Spleen (tissue), 7 donors: Measurements from ENCODE around the gene LCN9.

Experiments
- POLR2A ChIP-seq, 3 donors: fragments of 450-650 bp; IDR thresholded peaks; one replicate each; pipeline ENCODE4 v1.5.1; 2017; ENCODE audit warnings: antibody characterized with exemption in 3 of 3, mild to moderate bottlenecking in 1 of 3
- POLR2AphosphoS5 ChIP-seq, 3 donors: sonication (generic); formaldehyde crosslinking; IDR thresholded peaks; one replicate each; pipeline ENCODE4 v1.5.1; 2017; ENCODE audit warnings: antibody characterized with exemption in 3 of 3
- TF ChIP-seq, protein P1 (sequence below), 11 experiments: fragments of 200-600 bp in 7 of 11; fragments of 450-650 bp in 4 of 11; sonication (generic) in 4 of 11; IDR thresholded peaks in 8 of 11; conservative IDR thresholded peaks in 3 of 11; 1 replicate in 7 of 11; 2 replicates in 4 of 11; pipeline versions ENCODE4 v1.4.0 to v1.8.0; 2016 to 2021; ENCODE audit warnings: antibody characterized with exemption in 11 of 11, inconsistent platforms in 4 of 11, mild to moderate bottlenecking in 1 of 11
- donor health status: DM: no; HTN: no; CAD: no; lungs with moderate emphysema.
- donor health status: DM: no; HTN: no; CAD: no.
- donor health status: DM: no; HTN: no; CAD: no.

DNA sequence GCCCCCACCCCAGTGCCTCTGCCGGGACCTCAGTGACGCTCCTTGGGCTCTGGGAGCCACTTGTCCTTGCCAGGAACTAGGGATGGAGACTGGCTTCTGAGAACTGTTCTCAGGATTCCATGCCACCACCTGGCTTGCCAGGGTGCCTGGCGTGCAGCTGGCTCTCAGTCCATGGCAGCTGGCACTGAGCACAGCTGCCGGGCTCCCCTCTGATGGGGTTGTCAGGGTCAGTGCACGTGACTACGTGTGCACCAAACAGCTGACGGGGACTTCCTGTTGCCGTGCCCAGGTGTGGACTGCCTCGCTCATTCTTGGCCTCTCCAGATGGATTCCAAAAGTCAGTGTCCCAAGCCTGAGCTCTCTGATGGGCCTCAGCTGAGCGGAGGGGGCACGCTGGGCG is 48.3 kb downstream of the LCN9 start:
- no peak for TF ChIP-seq POLR2A (IDR thresholded peaks at IDR 0.05)
- TF ChIP-seq, protein P1, sequence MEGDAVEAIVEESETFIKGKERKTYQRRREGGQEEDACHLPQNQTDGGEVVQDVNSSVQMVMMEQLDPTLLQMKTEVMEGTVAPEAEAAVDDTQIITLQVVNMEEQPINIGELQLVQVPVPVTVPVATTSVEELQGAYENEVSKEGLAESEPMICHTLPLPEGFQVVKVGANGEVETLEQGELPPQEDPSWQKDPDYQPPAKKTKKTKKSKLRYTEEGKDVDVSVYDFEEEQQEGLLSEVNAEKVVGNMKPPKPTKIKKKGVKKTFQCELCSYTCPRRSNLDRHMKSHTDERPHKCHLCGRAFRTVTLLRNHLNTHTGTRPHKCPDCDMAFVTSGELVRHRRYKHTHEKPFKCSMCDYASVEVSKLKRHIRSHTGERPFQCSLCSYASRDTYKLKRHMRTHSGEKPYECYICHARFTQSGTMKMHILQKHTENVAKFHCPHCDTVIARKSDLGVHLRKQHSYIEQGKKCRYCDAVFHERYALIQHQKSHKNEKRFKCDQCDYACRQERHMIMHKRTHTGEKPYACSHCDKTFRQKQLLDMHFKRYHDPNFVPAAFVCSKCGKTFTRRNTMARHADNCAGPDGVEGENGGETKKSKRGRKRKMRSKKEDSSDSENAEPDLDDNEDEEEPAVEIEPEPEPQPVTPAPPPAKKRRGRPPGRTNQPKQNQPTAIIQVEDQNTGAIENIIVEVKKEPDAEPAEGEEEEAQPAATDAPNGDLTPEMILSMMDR (IDR thresholded peaks at IDR 0.05 in 8 of 11, conservative IDR thresholded peaks at IDR 0.05 in 3 of 11) = no peak
- no peak for TF ChIP-seq POLR2AphosphoS5 (IDR thresholded peaks at IDR 0.05)
